SU-DHL-6 (cell line): ENCODE measurements around the gene DOCK6.

ENCODE experiments used
- H2AFZ ChIP-seq: fragments of 200-600 bp; sonication (generic); 2 replicates; pipeline ENCODE4 v1.6.1; 2014; ENCODE audit warnings: low read depth, mild to moderate bottlenecking, moderate library complexity, mixed read lengths, antibody characterized with exemption, low read length; ENCODE audit not compliant: severe bottlenecking
- H3F3A ChIP-seq: fragments of 200-600 bp; shearing (Covaris generic); 2 replicates; pipeline ENCODE4 v1.6.0; 2016; ENCODE audit warnings: antibody characterized with exemption, mild to moderate bottlenecking; ENCODE audit not compliant: insufficient read depth
- H3K27ac ChIP-seq: fragments of 200-600 bp; sonication (generic); 2 replicates; pipeline ENCODE4 v1.5.1; 2016; ENCODE audit warnings: low read depth, mild to moderate bottlenecking, low read length, moderate library complexity, mixed read lengths
- H3K27me3 ChIP-seq: fragments of 200-600 bp; sonication (generic), shearing (Covaris generic); 2 replicates; pipeline ENCODE4 v1.6.0; 2014; ENCODE audit warnings: mild to moderate bottlenecking, low read length
- H3K36me3 ChIP-seq: fragments of 200-600 bp; sonication (generic); 2 replicates; pipeline ENCODE4 v1.6.1; 2014; ENCODE audit warnings: mild to moderate bottlenecking, low read length, mixed read lengths
- H3K4me2 ChIP-seq: fragments of 300-600, 200-600 bp; shearing (Covaris generic), sonication (generic); 2 replicates; pipeline ENCODE4 v1.6.0; 2014; ENCODE audit warnings: low read length, low read depth, mild to moderate bottlenecking; ENCODE audit not compliant: poor library complexity, severe bottlenecking
- H3K4me3 ChIP-seq: fragments of 200-600 bp; sonication (generic); 2 replicates; pipeline ENCODE4 v1.5.1; 2014; ENCODE audit warnings: antibody characterized with exemption, low read length, mild to moderate bottlenecking, mixed read lengths; ENCODE audit not compliant: insufficient read depth, poor library complexity, severe bottlenecking
- H3K79me2 ChIP-seq: fragments of 200-600 bp; sonication (generic); 2 replicates; pipeline ENCODE4 v1.6.1; 2014; ENCODE audit warnings: mild to moderate bottlenecking, low read length, moderate library complexity; ENCODE audit not compliant: insufficient read depth
- H3K9ac ChIP-seq: fragments of 200-600 bp; sonication (generic); 2 replicates; pipeline ENCODE4 v1.7.0; 2014; ENCODE audit warnings: mild to moderate bottlenecking, low read length
- H3K9me2 ChIP-seq: fragments of 200-600 bp; sonication (generic); replicated peaks from 2 replicates; pipeline ENCODE4 v1.6.1; 2014; ENCODE audit warnings: low read length; ENCODE audit not compliant: insufficient read depth
- H3K9me3 ChIP-seq: fragments of 200-600 bp; sonication (generic); 2 replicates; pipeline ENCODE4 v1.6.1; 2014; ENCODE audit warnings: low read length, mixed read lengths; ENCODE audit not compliant: insufficient read depth
- H4K20me1 ChIP-seq: fragments of 200-600 bp; sonication (generic); 2 replicates; pipeline ENCODE4 v1.6.1; 2014; ENCODE audit warnings: low read depth, mild to moderate bottlenecking, antibody characterized with exemption, low read length, moderate library complexity, mixed read lengths
- EZH2phosphoT487 ChIP-seq: fragments of 200-600 bp; sonication (generic), shearing (Covaris generic); conservative IDR thresholded peaks from 2 replicates; pipeline ENCODE4 v1.6.1; 2018; ENCODE audit warnings: mild to moderate bottlenecking, antibody characterized with exemption, low read length, moderate library complexity, mixed read lengths
- TF ChIP-seq, protein P1 (sequence below): fragments of 200-600 bp; sonication (generic); IDR thresholded peaks from one replicate; pipeline ENCODE4 v1.5.1; 2017; ENCODE audit warnings: antibody characterized with exemption, mild to moderate bottlenecking, low read length, moderate library complexity; ENCODE audit not compliant: insufficient read depth, poor library complexity, severe bottlenecking

Gene DOCK6

GRCh38 chr19:11173516-11174155 is 88.7 kb downstream of the DOCK6 start:
- H3K27ac ChIP-seq = no peak overlapping the region
- TF ChIP-seq, protein P1, sequence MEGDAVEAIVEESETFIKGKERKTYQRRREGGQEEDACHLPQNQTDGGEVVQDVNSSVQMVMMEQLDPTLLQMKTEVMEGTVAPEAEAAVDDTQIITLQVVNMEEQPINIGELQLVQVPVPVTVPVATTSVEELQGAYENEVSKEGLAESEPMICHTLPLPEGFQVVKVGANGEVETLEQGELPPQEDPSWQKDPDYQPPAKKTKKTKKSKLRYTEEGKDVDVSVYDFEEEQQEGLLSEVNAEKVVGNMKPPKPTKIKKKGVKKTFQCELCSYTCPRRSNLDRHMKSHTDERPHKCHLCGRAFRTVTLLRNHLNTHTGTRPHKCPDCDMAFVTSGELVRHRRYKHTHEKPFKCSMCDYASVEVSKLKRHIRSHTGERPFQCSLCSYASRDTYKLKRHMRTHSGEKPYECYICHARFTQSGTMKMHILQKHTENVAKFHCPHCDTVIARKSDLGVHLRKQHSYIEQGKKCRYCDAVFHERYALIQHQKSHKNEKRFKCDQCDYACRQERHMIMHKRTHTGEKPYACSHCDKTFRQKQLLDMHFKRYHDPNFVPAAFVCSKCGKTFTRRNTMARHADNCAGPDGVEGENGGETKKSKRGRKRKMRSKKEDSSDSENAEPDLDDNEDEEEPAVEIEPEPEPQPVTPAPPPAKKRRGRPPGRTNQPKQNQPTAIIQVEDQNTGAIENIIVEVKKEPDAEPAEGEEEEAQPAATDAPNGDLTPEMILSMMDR = no peak
- TF ChIP-seq EZH2phosphoT487 = no peak
- no peak overlapping the region for H3K9ac ChIP-seq
- H3K9me3 ChIP-seq = no peaks in the 10 kb centered on the region
- H3K79me2 ChIP-seq = no peaks in the 10 kb centered on the region
- no peak overlapping the region for H2AFZ ChIP-seq
- H3K4me3 ChIP-seq = no peak overlapping the region
- H3K36me3 ChIP-seq = no peaks in the 10 kb centered on the region
- no peaks in the 10 kb centered on the region for H3F3A ChIP-seq
- H4K20me1 ChIP-seq = no peaks in the 10 kb centered on the region
- no peaks in the 10 kb centered on the region for H3K27me3 ChIP-seq
- H3K4me2 ChIP-seq = no peak overlapping the region
- H3K9me2 ChIP-seq = no peaks in the 10 kb centered on the region

DNA sequence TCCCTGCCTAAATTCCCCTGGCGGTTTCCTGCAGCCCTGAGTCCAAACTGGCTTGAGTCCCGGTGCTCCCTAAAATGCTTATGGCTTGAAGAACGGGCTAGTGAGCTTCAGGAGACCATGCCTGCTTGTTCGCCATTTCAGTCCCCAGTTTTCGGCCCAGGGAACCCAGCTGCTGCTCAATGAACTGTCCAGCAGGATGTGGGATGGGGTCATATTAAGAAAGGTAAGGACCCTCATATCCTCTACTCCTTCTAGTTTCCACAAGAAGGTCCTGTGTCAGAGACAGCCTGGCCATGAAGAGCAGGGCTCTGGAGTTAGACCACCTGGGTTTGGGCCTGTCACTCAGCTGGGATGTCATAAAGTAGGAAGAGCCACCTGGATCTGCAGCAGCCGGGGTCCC is 89.7 kb downstream of the DOCK6 start:
- Histone ChIP-seq H3K36me3 (no peaks in the 10 kb centered on the region), H3K79me2 (no peaks in the 10 kb centered on the region), H3K27me3 (no peaks in the 10 kb centered on the region), H3K27ac (no peak overlapping the region), H3K9ac (no peak overlapping the region), H3K9me2 (no peaks in the 10 kb centered on the region), H3F3A (no peaks in the 10 kb centered on the region), H4K20me1 (no peaks in the 10 kb centered on the region), H2AFZ (no peak overlapping the region), H3K4me2 (no peak overlapping the region), H3K4me3 (no peak overlapping the region), H3K9me3 (no peaks in the 10 kb centered on the region)
- TF ChIP-seq, protein P1 = no peak
- TF ChIP-seq EZH2phosphoT487 = no peak

GRCh38 chr19:11171144-11171543 is 91.2 kb downstream of the DOCK6 start:
- Histone ChIP-seq H3K9me3 (no peaks in the 10 kb centered on the region), H2AFZ (no peak overlapping the region), H3K4me3 (no peak overlapping the region), H3K27me3 (no peaks in the 10 kb centered on the region), H3K27ac (no peak overlapping the region), H3K36me3 (no peaks in the 10 kb centered on the region), H3K9me2 (no peaks in the 10 kb centered on the region), H3K4me2 (no peak overlapping the region), H3K9ac (no peak overlapping the region), H3K79me2 (no peaks in the 10 kb centered on the region), H3F3A (no peaks in the 10 kb centered on the region), H4K20me1 (no peaks in the 10 kb centered on the region)
- TF ChIP-seq, protein P1 = no peak
